GM23248 (cell line): ENCODE measurements around the gene RNF25.

Experiments
- EZH2 ChIP-seq: fragments of 200-600 bp; sonication (generic); IDR thresholded peaks from 2 replicates; pipeline ENCODE4 v1.6.1; 2018; ENCODE audit warnings: antibody characterized with exemption, mild to moderate bottlenecking; ENCODE audit not compliant: insufficient read depth, poor library complexity, severe bottlenecking
- EZH2phosphoT487 ChIP-seq: fragments of 200-600 bp; sonication (generic); IDR thresholded peaks from 2 replicates; pipeline ENCODE4 v1.6.1; 2018; ENCODE audit warnings: antibody characterized with exemption, moderate library complexity, mild to moderate bottlenecking, low read depth; ENCODE audit not compliant: insufficient read depth

- TF ChIP-seq EZH2phosphoT487 (no peak), EZH2 (no peak)
Observed at GRCh38 chr2:218698885-218699284, 27.1 kb upstream of the RNF25 start.
